Esophagus squamous epithelium (tissue), 5 donors: ENCODE data around the gene DNAL4. TPM values are rescaled to one million over a fixed set of nuclear protein-coding genes. Genes with fewer than 3 reads are reported as not detected.

Source experiments
- DNase-seq: peaks from one replicate; lab custom pipeline; 2025; lab: John Stamatoyannopoulos, UW
- H3K27ac ChIP-seq, 4 donors: fragments of 200-600 bp; sonication (generic); one replicate each; pipeline ENCODE4 v1.5.1; 2016 to 2019; ENCODE audit warnings: mild to moderate bottlenecking in 1 of 4
- H3K27me3 ChIP-seq, 4 donors: fragments of 200-600 bp; sonication (generic); 1 replicate in 3 of 4; 2 replicates in 1 of 4; pipeline versions ENCODE4 v1.5.1 to v1.6.0; 2017 to 2021; ENCODE audit warnings: antibody characterized with exemption in 1 of 4
- H3K36me3 ChIP-seq, 3 donors: fragments of 200-600 bp; sonication (generic); one replicate each; pipeline ENCODE4 v1.5.1; 2016 to 2019
- H3K4me1 ChIP-seq, 3 donors: fragments of 200-600 bp; sonication (generic); one replicate each; pipeline ENCODE4 v1.5.1; 2017 to 2019
- H3K4me3 ChIP-seq, 4 donors: fragments of 200-600 bp; sonication (generic); 1 replicate in 3 of 4; 2 replicates in 1 of 4; pipeline ENCODE4 v1.5.1; 2016 to 2019; ENCODE audit warnings: mild to moderate bottlenecking in 2 of 4, moderate library complexity in 1 of 4
- H3K9me3 ChIP-seq, 3 donors: fragments of 200-600 bp; sonication (generic); one replicate each; pipeline ENCODE4 v1.5.1; 2016 to 2019
- CTCF ChIP-seq, 6 experiments: fragments of 450-650 bp in 4 of 6; fragments of 200-600 bp in 2 of 6; sonication (generic) in 2 of 6; IDR thresholded peaks; one replicate each; pipeline ENCODE4 v1.5.1; 2016 to 2019; ENCODE audit warnings: antibody characterized with exemption in 6 of 6, mild to moderate bottlenecking in 4 of 6, moderate library complexity in 4 of 6
- POLR2A ChIP-seq, 4 donors: fragments of 450-650 bp; IDR thresholded peaks; one replicate each; pipeline ENCODE4 v1.6.1; 2017; ENCODE audit warnings: antibody characterized with exemption in 4 of 4, mild to moderate bottlenecking in 4 of 4, moderate library complexity in 3 of 4
- WGBS, 2 donors: methylation state at CpG; one replicate each; pipeline ENCODE4 v1.1.5; 2018; 5-methylcytosine and 5-hydroxymethylcytosine counted together
- intact Hi-C: fragments of 100-400 bp; cut with DNase I; formaldehyde crosslinking; loops from one replicate; pipeline ENCODE4 v1.15.0; 2022
- total RNA-seq, 4 donors: library from RNA; depleted of rRNA; stranded (reverse); fragments of >200 nt; gene quantifications; one replicate each; pipeline ENCODE4 v1.1.0, GENCODE V29; 2016
- donor health status: DM: yes; HTN: yes; CAD: no.

DNAL4 gene
- total RNA-seq, 4 donors from 2014 or later = 7.3 to 15.5 (median 13.7) TPM

- no peak for TF ChIP-seq CTCF (IDR thresholded peaks at IDR 0.05)
- no peak for TF ChIP-seq POLR2A (IDR thresholded peaks at IDR 0.05)
- Histone ChIP-seq H3K4me1 (peaks cover 0 to 18% (median 10%) of the 10 kb centered on the region in 3 donors), H3K9me3 (no peaks in the 10 kb centered on the region), H3K36me3 (no peaks in the 10 kb centered on the region), H3K27ac (no peak overlapping the region), H3K4me3 (no peak overlapping the region), H3K27me3 (peaks cover 0 to 40% (median 0%) of the 10 kb centered on the region in 4 donors)
- 68 to 74% methylated on average over 12 of the region's 12 CpGs for WGBS, 2 donors
- intact Hi-C loops = no loop called here
- DNase-seq = no peak
Observed at GRCh38 chr22:38796262-38796957, 2.5 kb upstream of the DNAL4 start.

GRCh38 chr22:38795569-38795968, 1.6 kb upstream of the DNAL4 start:
- H3K27ac ChIP-seq = no peak overlapping the region
- peaks cover 0 to 3% (median 0%) of the 10 kb centered on the region in 3 donors for H3K36me3 ChIP-seq
- H3K4me3 ChIP-seq = no peak overlapping the region
- WGBS, 2 donors = 68 to 71% methylated on average over 4 of the region's 4 CpGs
- DNase-seq = no peak
- no peaks in the 10 kb centered on the region for H3K9me3 ChIP-seq
- intact Hi-C loops = no loop called here
- TF ChIP-seq CTCF (IDR thresholded peaks at IDR 0.05) (no peak), POLR2A (IDR thresholded peaks at IDR 0.05) (no peak)
- H3K4me1 ChIP-seq = peaks cover 0 to 18% (median 10%) of the 10 kb centered on the region in 3 donors
- peaks cover 0 to 33% (median 0%) of the 10 kb centered on the region in 4 donors for H3K27me3 ChIP-seq

- 22 to 27% methylated on average over 7 to 9 of the region's 9 CpGs for WGBS, 2 donors
- intact Hi-C loops = no loop called here
- Histone ChIP-seq H3K4me1 (peaks cover 0 to 27% (median 10%) of the 10 kb centered on the region in 3 donors), H3K36me3 (peaks cover 0 to 17% (median 2%) of the 10 kb centered on the region in 3 donors), H3K4me3 (peak overlapping the region; percentile 72 to 94 (median 84)), H3K27me3 (peaks cover 0 to 19% (median 0%) of the 10 kb centered on the region in 4 donors), H3K9me3 (no peaks in the 10 kb centered on the region), H3K27ac (peak overlapping the region; percentile 86 to 90 (median 87))
- no peak for TF ChIP-seq CTCF (IDR thresholded peaks at IDR 0.05)
- no peak for DNase-seq
Observed at GRCh38 chr22:38793317-38793716, 626 bp downstream of the DNAL4 start.

- H3K27ac ChIP-seq = peak overlapping the region in 3 of 4 donors; percentile 86 to 90 (median 87)
- intact Hi-C loops = no loop called here
- H3K27me3 ChIP-seq = peaks cover 0 to 14% (median 0%) of the 10 kb centered on the region in 4 donors
Observed at GRCh38 chr22:38792833-38793232, 1.1 kb downstream of the DNAL4 start.

More at GRCh38 chr22:38792833-38793232, 1.1 kb downstream of the DNAL4 start:
- no peaks in the 10 kb centered on the region for H3K9me3 ChIP-seq
- H3K36me3 ChIP-seq = peaks cover 0 to 17% (median 2%) of the 10 kb centered on the region in 3 donors
- DNase-seq = no peak
- peaks cover 0 to 32% (median 14%) of the 10 kb centered on the region in 3 donors for H3K4me1 ChIP-seq
- no peak for TF ChIP-seq CTCF (IDR thresholded peaks at IDR 0.05)
- no peak for TF ChIP-seq POLR2A (IDR thresholded peaks at IDR 0.05)
- peak overlapping the region in 3 of 4 donors; percentile 72 to 94 (median 83) for H3K4me3 ChIP-seq
- WGBS, 2 donors = 33 to 51% methylated on average over 4 of the region's 4 CpGs
